ENCODE results near the gene CADM4. TPM values are rescaled to one million over a fixed set of nuclear protein-coding genes. Genes with fewer than 3 reads are reported as not detected.

CADM4 gene
- total RNA-seq, 1 experiment from 2014 or later, result 28.7 TPM

DNA sequence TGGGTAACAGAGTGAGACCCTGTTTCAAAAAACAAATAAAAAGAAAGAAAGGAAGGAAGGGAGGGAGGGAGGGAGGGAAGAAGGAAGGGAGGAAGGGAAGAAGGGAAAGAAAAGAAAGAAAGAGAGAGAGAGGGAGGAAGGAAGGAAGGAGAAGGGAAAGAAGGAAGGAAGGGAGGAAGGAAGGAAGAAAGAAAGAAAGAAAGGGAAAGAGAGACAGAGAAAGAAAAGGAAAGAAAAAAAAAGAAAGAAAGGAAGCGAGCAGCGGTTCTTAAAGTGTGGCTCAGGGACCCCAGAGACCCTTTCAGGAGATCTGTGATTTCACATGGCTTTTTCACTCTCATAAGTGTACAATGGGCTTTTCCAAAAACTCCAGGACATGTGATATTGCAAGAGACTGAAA is 9.9 kb upstream of the CADM4 start:
- Histone ChIP-seq H2AFZ (ENCODE audit: low read depth, low read length, poor library complexity, severe bottlenecking) (no peak overlapping the region), H3K36me3 (ENCODE audit: control insufficient read depth in 1 of 2, insufficient read depth in 2 of 2, low read length in 2 of 2) (peaks cover 28 to 50% of the 10 kb centered on the region in 2 experiments), H3K4me3 (replicated peaks in 1 of 2; ENCODE audit: low read depth in 1 of 2, low read length in 2 of 2) (no peak overlapping the region), H3K9me3 (ENCODE audit: control insufficient read depth in 1 of 2, insufficient read depth in 1 of 2, low read depth in 1 of 2, low read length in 2 of 2) (no peaks in the 10 kb centered on the region), H3K9ac (ENCODE audit: low read length) (no peak overlapping the region), H3K27me3 (ENCODE audit: insufficient read depth, low read length) (no peaks in the 10 kb centered on the region), H3K9me2 (ENCODE audit: insufficient read depth) (no peaks in the 10 kb centered on the region), H3K27ac (ENCODE audit: low read depth, low read length) (no peak overlapping the region), H4K20me1 (ENCODE audit: insufficient read depth) (no peaks in the 10 kb centered on the region), H3K4me1 (ENCODE audit: control insufficient read depth in 1 of 2, insufficient read depth in 2 of 2, low read length in 2 of 2) (no peaks in the 10 kb centered on the region), H3K4me2 (ENCODE audit: low read length) (no peak overlapping the region), H3K79me2 (ENCODE audit: insufficient read depth, low read length) (no peaks in the 10 kb centered on the region)
- no TSS peak for BruUV-seq (replicated peaks)
- CTCF ChIA-PET, result no interaction called here
- POLR2A ChIA-PET, result no interaction called here
- DNase-seq (ENCODE audit: low read depth, low spot score) (no peak), ATAC-seq (no peak)
- TF ChIP-seq SRF (IDR thresholded peaks at IDR 0.05; ENCODE audit: low read depth), result no peak
- TF ChIP-seq CEBPB (IDR thresholded peaks at IDR 0.05; ENCODE audit: low read depth), result no peak
- TF ChIP-seq, protein P1, sequence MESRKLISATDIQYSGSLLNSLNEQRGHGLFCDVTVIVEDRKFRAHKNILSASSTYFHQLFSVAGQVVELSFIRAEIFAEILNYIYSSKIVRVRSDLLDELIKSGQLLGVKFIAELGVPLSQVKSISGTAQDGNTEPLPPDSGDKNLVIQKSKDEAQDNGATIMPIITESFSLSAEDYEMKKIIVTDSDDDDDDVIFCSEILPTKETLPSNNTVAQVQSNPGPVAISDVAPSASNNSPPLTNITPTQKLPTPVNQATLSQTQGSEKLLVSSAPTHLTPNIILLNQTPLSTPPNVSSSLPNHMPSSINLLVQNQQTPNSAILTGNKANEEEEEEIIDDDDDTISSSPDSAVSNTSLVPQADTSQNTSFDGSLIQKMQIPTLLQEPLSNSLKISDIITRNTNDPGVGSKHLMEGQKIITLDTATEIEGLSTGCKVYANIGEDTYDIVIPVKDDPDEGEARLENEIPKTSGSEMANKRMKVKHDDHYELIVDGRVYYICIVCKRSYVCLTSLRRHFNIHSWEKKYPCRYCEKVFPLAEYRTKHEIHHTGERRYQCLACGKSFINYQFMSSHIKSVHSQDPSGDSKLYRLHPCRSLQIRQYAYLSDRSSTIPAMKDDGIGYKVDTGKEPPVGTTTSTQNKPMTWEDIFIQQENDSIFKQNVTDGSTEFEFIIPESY (IDR thresholded peaks at IDR 0.05; ENCODE audit: extremely low read depth, insufficient replicate concordance, low read length), result no peak
- no peak for TF ChIP-seq FOSL1 (IDR thresholded peaks at IDR 0.05; ENCODE audit: low read depth)
- TF ChIP-seq ZFX (IDR thresholded peaks at IDR 0.05), result no peak
- TF ChIP-seq, protein P2, sequence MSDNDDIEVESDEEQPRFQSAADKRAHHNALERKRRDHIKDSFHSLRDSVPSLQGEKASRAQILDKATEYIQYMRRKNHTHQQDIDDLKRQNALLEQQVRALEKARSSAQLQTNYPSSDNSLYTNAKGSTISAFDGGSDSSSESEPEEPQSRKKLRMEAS (IDR thresholded peaks at IDR 0.05), result no peak
- RAD21 ChIA-PET (ENCODE audit: low non-redundant PET in 1 of 2, low total read pairs in 2 of 2, uncharacterized antibody in 2 of 2, unreplicated experiment in 2 of 2), result no interaction called here
- intact Hi-C loops (cut with micrococcal nuclease), result no loop called here

DNA sequence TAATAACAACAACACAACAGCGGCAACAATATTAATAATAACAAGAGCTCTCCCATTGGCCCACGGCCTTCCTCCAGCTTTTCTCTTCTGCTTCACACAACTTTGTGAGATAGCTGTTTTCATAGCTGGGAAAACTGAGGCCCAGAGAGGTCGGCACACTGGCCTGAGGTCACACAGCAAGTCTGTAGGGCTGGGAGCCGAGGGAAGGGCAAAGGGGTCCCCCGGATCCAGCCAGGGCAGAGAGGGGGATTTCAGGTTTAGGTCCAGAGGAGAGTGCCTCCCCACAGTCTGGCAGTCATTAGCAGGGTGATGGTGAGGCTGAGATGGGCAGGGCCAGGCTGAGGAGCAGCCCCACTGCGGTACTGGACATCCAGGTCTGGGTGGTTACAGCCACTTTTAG is 9.0 kb upstream of the CADM4 start:
- no peaks in the 10 kb centered on the region for H4K20me1 ChIP-seq (ENCODE audit: insufficient read depth)
- H3K4me3 ChIP-seq (replicated peaks in 1 of 2; ENCODE audit: low read depth in 1 of 2, low read length in 2 of 2), result no peak overlapping the region
- H3K9me2 ChIP-seq (ENCODE audit: insufficient read depth), result no peaks in the 10 kb centered on the region
- ChIA-PET CTCF (no interaction called here), POLR2A (no interaction called here), RAD21 (ENCODE audit: low non-redundant PET in 1 of 2, low total read pairs in 2 of 2, uncharacterized antibody in 2 of 2, unreplicated experiment in 2 of 2) (no interaction called here)
- ATAC-seq, result no peak
- H3K27me3 ChIP-seq (ENCODE audit: insufficient read depth, low read length), result no peaks in the 10 kb centered on the region
- H3K4me2 ChIP-seq (ENCODE audit: low read length), result no peak overlapping the region
- DNase-seq (ENCODE audit: low read depth, low spot score), result no peak
- no peaks in the 10 kb centered on the region for H3K4me1 ChIP-seq (ENCODE audit: control insufficient read depth in 1 of 2, insufficient read depth in 2 of 2, low read length in 2 of 2)
- H3K79me2 ChIP-seq (ENCODE audit: insufficient read depth, low read length), result no peaks in the 10 kb centered on the region
- TF ChIP-seq CBX3 (IDR thresholded peaks at IDR 0.05; ENCODE audit: low read depth) (no peak), RAD21 (IDR thresholded peaks at IDR 0.05; ENCODE audit: low read depth) (no peak), ELF1 (IDR thresholded peaks at IDR 0.05; ENCODE audit: borderline replicate concordance, low read depth) (no peak)
- TF ChIP-seq, protein P1 (IDR thresholded peaks at IDR 0.05; ENCODE audit: extremely low read depth, insufficient replicate concordance, low read length), result no peak
- H3K36me3 ChIP-seq (ENCODE audit: control insufficient read depth in 1 of 2, insufficient read depth in 2 of 2, low read length in 2 of 2), result peaks cover 28 to 44% of the 10 kb centered on the region in 2 experiments; a peak in 3 of 4 replicates
- H3K9ac ChIP-seq (ENCODE audit: low read length), result no peak overlapping the region
- no peak overlapping the region for H2AFZ ChIP-seq (ENCODE audit: low read depth, low read length, poor library complexity, severe bottlenecking)
- intact Hi-C loops (cut with micrococcal nuclease), result no loop called here
- H3K27ac ChIP-seq (ENCODE audit: low read depth, low read length), result no peak overlapping the region
- BruUV-seq (replicated peaks), result no TSS peak
- H3K9me3 ChIP-seq (ENCODE audit: control insufficient read depth in 1 of 2, insufficient read depth in 1 of 2, low read depth in 1 of 2, low read length in 2 of 2), result no peaks in the 10 kb centered on the region
